Mesenchymal stem cell (in vitro differentiated cells and primary cell): Measurements from ENCODE around the gene KMT2A.

Experiments used
- DNase-seq: peaks from one replicate; pipeline ENCODE4 v3.0.0-alpha.2; 2013
- H2AFZ ChIP-seq: one replicate; pipeline ENCODE4 v1.6.1; 2013; ENCODE audit warnings: low read depth, mild to moderate bottlenecking, control low read depth, inconsistent platforms, low read length, moderate library complexity
- H2AK5ac ChIP-seq: 2 replicates; pipeline ENCODE4 v1.6.1; 2013; ENCODE audit warnings: low read length, moderate library complexity, mild to moderate bottlenecking, inconsistent platforms; ENCODE audit not compliant: severe bottlenecking
- H2BK120ac ChIP-seq: one replicate; pipeline ENCODE4 v1.6.1; 2013; ENCODE audit warnings: low read depth, mild to moderate bottlenecking, inconsistent platforms, low read length, moderate library complexity
- H2BK12ac ChIP-seq, 2 experiments: one replicate each; pipeline ENCODE4 v1.6.1; 2013; ENCODE audit warnings: inconsistent platforms in 2 of 2, low read length in 2 of 2, mild to moderate bottlenecking in 2 of 2, moderate library complexity in 2 of 2, control low read depth in 1 of 2
- H2BK15ac ChIP-seq: one replicate; pipeline ENCODE4 v1.6.1; 2013; ENCODE audit warnings: mild to moderate bottlenecking, low read depth, inconsistent platforms; ENCODE audit not compliant: poor library complexity, severe bottlenecking
- H2BK5ac ChIP-seq: 2 replicates; pipeline ENCODE4 v1.6.1; 2013; ENCODE audit warnings: low read depth, mild to moderate bottlenecking, low read length, control low read depth, inconsistent platforms; ENCODE audit not compliant: poor library complexity, severe bottlenecking
- H3K14ac ChIP-seq, 2 experiments: one replicate each; pipeline ENCODE4 v1.6.1; 2013; ENCODE audit warnings: inconsistent platforms in 2 of 2, low read length in 2 of 2, control low read depth in 1 of 2, mild to moderate bottlenecking in 1 of 2, moderate library complexity in 1 of 2
- H3K18ac ChIP-seq, 2 experiments: one replicate each; pipeline ENCODE4 v1.6.1; 2013; ENCODE audit warnings: inconsistent platforms in 2 of 2, low read length in 2 of 2, control low read depth in 1 of 2, low read depth in 1 of 2, mild to moderate bottlenecking in 1 of 2
- H3K23ac ChIP-seq, 2 experiments: one replicate each; pipeline ENCODE4 v1.6.1; 2013; ENCODE audit warnings: inconsistent platforms in 2 of 2, low read length in 2 of 2, mild to moderate bottlenecking in 2 of 2, moderate library complexity in 2 of 2, control low read depth in 1 of 2
- H3K27ac ChIP-seq: 2 replicates; pipeline ENCODE4 v1.5.1; 2013; ENCODE audit warnings: mild to moderate bottlenecking, moderate library complexity, low read length, control low read depth, inconsistent platforms; ENCODE audit not compliant: poor library complexity, severe bottlenecking
- H3K27me3 ChIP-seq, 2 experiments: 2 replicates each; pipeline versions ENCODE4 v1.6.1 to v1.7.0; 2013; ENCODE audit warnings: low read length in 2 of 2, mild to moderate bottlenecking in 2 of 2, moderate library complexity in 2 of 2, control low read depth in 1 of 2, inconsistent platforms in 1 of 2; ENCODE audit not compliant: control insufficient read depth in 1 of 2, insufficient read depth in 1 of 2
- H3K36me3 ChIP-seq, 2 experiments: 2 replicates each; pipeline versions ENCODE4 v1.6.1 to v1.7.0; 2013; ENCODE audit warnings: low read length in 2 of 2, control low read depth in 1 of 2, inconsistent platforms in 1 of 2, low read depth in 1 of 2, mild to moderate bottlenecking in 1 of 2; ENCODE audit not compliant: insufficient read depth in 2 of 2, control insufficient read depth in 1 of 2
- H3K4ac ChIP-seq, 2 experiments: one replicate each; pipeline ENCODE4 v1.6.1; 2013; ENCODE audit warnings: inconsistent platforms in 2 of 2, low read length in 2 of 2, mild to moderate bottlenecking in 2 of 2, moderate library complexity in 2 of 2, control low read depth in 1 of 2, low read depth in 1 of 2
- H3K4me1 ChIP-seq: 2 replicates; pipeline ENCODE4 v1.6.1; 2013; ENCODE audit warnings: low read depth, low read length, control low read depth; ENCODE audit not compliant: control insufficient read depth, insufficient read depth
- H3K4me2 ChIP-seq: 2 replicates; pipeline ENCODE4 v1.6.1; 2013; ENCODE audit warnings: low read length, mild to moderate bottlenecking, inconsistent platforms; ENCODE audit not compliant: poor library complexity, severe bottlenecking
- H3K4me3 ChIP-seq, 2 experiments: 2 replicates each; pipeline versions ENCODE4 v1.5.1 to v1.7.0; 2013; ENCODE audit warnings: low read length in 2 of 2, mild to moderate bottlenecking in 2 of 2, control low read depth in 1 of 2, low read depth in 1 of 2; ENCODE audit not compliant: insufficient read depth in 1 of 2
- H3K79me1 ChIP-seq: replicated peaks from 2 replicates; pipeline ENCODE4 v1.6.1; 2013; ENCODE audit warnings: mild to moderate bottlenecking, control low read depth, low read length, inconsistent platforms; ENCODE audit not compliant: poor library complexity, severe bottlenecking
- H3K9ac ChIP-seq: 2 replicates; pipeline ENCODE4 v1.7.0; 2013; ENCODE audit warnings: mild to moderate bottlenecking, low read length, moderate library complexity
- H3K9me3 ChIP-seq: 2 replicates; pipeline ENCODE4 v1.7.0; 2013; ENCODE audit warnings: mild to moderate bottlenecking, low read length; ENCODE audit not compliant: control insufficient read depth
- H4K8ac ChIP-seq: one replicate; pipeline ENCODE4 v1.6.1; 2013; ENCODE audit warnings: inconsistent platforms, mild to moderate bottlenecking, low read length, moderate library complexity
- H4K91ac ChIP-seq: one replicate; pipeline ENCODE4 v1.6.1; 2013; ENCODE audit warnings: mild to moderate bottlenecking, low read length, inconsistent platforms
- WGBS: methylation state at CpG from one replicate; pipeline ENCODE4 v1.1.7; 2013; ENCODE audit warnings: mixed read lengths; 5-methylcytosine and 5-hydroxymethylcytosine counted together

KMT2A gene

DNA sequence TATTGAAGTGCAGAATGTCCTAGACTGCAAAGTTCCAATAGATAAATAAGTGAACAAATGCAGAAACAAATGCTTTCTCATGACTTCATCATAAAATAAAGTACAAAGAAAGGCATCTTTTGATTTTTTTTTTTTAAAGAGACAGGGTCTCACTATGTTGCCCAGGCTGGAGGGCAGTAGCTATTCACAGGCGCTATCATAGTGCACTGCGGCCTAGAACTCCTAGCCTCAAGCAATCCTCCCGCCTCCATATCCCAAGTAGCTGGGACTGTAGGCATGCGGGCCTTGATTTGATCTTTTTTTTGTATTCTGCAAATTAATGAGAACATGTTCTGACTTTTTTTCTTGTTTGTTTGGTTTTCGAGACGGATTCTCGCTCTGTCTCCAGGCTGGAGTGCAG is 138.3 kb downstream of the KMT2A start:
- 93% methylated on average over 5 of the region's 7 CpGs for WGBS
- Histone ChIP-seq H2BK12ac (no peak overlapping the region), H2BK5ac (no peak overlapping the region), H3K27ac (no peak overlapping the region), H2BK120ac (no peak overlapping the region), H3K4me2 (peak overlapping the region; percentile 63), H3K9ac (peak overlapping the region; percentile 100), H3K23ac (no peak overlapping the region), H4K91ac (no peak overlapping the region), H3K4me1 (peaks cover 6% of the 10 kb centered on the region), H2BK15ac (no peak overlapping the region), H3K27me3 (no peaks in the 10 kb centered on the region), H3K14ac (no peak overlapping the region), H4K8ac (no peak overlapping the region), H3K4me3 (peak overlapping the region in 1 of 2 experiments; percentile 85), H2AK5ac (no peak overlapping the region), H3K79me1 (no peaks in the 10 kb centered on the region), H3K36me3 (peaks cover 3 to 11% of the 10 kb centered on the region in 2 experiments), H3K9me3 (no peaks in the 10 kb centered on the region), H2AFZ (no peak overlapping the region), H3K18ac (peak overlapping the region in 1 of 2 experiments; percentile 21), H3K4ac (no peak overlapping the region)
- no peak for DNase-seq
